Epidermal melanocyte (primary cell): ENCODE results near the gene GRK5.
A peak's percentile ranks its signal among the peaks of the same experiment; 100 is the strongest.

Source experiments
- DNase-seq: peaks from one replicate; pipeline ENCODE4 v3.0.0; 2011; ENCODE audit warnings: low spot score; ENCODE audit not compliant: insufficient read length

GRK5 gene

GRCh38 chr10:119357412-119358151, 150.2 kb downstream of the GRK5 start:
- no peak for DNase-seq

DNA sequence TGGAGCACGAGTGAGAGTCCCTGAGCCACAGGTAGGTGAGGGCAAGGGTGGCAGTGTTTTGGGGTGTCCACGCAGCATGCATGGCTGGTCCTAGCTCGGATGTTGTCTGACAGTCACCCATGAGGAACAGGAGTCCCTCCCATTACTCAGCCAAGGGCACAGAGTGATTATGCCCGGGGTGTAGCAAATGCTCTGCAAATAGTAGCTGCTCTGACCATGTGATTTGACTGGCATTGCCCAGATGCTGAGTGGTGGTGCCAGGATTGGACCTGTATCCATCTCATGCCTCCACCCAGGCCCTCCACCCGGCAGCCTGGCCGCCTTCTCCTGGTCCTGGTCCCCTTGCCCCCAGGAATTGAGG, 150.8 kb downstream of the GRK5 start:
- no peak for DNase-seq

DNA sequence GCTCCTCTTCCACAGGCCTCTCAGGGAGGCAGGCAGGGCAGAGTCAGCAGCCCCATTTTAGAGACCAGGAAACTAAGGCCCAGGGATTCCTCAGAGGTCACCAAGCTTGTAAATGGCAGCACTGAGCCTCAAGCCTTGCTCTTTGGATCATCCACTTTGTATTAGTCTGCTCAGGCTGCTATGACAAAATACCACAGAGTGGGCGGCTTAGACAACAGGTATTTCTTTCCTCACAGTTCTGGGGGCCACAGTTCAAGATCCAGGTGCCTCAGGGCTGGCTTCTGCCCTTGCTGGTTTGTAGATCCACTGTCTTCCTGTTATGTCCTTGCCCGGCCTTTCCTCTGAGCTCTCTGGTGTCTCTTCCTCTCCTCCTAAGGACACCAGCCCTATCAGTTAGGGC, 151.2 kb downstream of the GRK5 start:
- DNase-seq = no peak

DNA sequence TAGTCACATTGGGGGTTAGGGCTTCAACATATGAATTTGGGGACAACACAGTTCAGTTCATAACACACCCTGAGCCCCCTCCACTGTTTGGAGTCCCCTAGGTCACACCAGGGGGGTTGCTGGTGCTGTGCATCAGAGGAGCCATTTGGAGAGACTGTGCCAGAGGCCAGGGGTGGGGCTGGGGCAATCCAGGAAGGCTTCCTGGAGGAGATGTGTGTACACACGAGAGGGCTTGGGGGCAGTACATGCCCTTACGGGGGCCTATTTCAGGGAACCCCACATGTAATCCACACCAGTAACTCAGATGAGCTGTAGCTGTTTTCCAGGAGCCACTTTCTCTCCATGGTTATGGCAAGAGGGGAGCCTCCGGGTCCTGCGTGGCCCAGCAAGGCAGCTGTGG, 151.7 kb downstream of the GRK5 start:
- DNase-seq = no peak

DNA sequence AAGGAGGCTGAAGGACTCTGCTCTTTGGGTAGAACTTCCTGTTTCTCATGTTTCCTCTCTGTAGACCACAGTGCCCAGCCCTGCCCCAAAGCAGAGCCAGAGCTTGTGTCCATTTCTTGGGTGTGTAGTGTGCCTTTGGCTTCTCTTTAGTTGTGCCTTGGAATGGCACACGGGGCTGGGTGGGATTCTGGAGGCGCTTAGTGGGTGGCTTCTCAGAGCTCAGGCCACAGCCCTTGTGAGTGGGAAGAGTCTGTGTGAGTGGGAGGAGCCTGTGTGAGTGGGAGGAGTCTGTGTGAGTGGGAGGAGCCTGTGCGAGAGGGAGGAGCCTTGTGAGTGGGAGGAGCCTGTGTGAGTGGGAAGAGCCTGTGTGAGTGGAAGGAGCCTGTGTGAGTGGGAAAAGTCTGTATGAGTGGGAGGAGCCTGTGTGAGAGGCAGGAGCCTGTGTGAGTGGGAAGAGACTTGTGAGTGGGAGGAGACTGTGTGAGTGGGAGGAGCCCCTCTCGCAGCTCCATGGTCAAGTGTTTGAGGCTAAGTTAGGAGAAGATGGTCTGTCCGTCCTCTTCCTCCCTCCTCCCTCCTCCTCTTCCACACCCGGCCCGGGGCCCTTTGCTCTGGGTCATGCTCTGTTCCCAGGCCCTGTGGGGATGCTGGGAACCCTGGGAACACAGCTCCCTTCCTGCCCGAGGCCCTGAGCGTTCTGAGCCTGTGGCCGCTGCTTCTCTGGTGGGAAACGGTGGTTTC, 153.0 kb downstream of the GRK5 start:
- no peak for DNase-seq

- no peak for DNase-seq
These were observed 153.7 kb downstream of the GRK5 start for GRCh38 chr10:119361037-119361436.

- no peak for DNase-seq
These were observed 154.8 kb downstream of the GRK5 start for GRCh38 chr10:119362122-119362521.

- DNase-seq = no peak
These were observed 157.6 kb downstream of the GRK5 start for GRCh38 chr10:119364645-119365600.

- DNase-seq = no peak
These were observed 158.6 kb downstream of the GRK5 start for GRCh38 chr10:119365773-119366599.

DNA sequence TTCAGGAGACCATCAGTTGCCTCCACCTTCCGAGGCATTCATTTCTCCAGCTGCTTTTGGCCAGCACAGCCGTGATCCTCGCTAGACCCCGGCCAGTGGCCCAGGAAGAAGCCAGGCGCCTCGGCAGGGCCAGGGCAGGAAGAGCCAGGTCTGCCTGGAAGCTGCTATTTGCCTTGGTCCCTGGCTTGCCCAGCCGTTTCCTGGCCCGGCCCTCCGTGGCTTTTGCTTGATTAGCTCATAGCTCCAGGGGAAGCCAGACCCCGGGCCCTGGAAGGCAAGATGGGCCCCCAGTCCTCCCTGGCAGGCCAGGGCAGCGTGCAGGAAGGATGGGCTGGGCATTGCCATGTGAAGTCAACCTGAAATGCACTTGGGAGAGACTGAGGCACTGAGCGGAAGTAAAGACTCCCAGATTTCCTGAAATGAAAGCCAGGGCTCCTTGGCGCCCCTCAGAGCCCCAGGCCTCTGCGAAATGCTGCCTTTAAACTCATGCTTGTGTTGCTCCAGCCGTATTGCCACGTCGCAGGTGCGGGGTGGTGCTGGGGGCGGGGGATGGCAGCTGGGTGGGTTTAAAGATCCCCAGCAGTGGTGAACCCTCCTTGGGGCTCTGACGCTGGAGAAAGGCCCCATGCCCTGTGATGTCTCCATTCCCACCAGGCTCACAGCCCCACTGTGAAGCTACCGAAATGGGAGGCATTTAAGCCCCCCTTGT, 160.6 kb downstream of the GRK5 start:
- DNase-seq = no peak

GRCh38 chr10:119368581-119368980, 161.2 kb downstream of the GRK5 start:
- DNase-seq = no peak

DNA sequence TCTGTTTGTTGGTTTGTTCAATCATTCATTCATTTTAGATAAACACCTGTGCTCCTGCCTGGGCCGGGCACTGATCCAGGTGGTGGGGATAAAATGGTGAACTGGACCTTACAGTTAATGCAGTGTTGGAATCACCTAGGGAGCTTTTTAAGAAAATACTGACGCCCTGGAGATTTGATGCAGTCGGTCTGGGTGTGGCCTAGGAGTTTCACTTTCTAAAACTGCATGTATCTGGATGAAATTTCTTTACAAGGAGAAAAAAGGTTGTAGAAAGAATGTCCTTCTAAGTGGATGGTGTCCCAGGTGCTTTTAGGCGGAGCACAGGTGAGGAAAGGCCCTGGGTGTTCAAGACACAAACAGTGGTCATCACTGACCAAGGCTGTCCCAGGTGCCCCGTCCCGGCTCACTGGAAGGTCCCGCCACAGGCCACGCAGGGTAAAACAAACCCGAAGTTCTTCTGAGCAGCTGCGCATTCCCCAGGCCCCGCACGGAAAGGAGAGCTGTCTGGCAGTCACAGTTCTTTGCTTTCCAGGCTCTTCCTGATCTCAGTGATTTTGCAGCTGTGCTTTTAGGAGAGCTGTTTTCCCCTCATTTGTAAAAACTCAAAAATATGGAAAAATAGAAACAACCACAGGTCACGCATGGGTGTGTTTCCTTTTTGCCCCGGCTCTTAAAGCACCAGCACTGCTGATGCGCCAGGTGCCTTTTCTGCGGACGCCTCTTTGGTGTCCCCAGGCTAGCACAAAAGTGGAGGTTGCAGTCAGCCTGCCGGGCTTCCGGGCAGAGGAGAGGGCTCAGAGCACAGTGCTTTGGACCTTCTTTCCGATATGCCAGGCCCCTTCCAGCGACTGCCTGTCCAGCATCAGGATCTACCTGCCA, 161.9 kb downstream of the GRK5 start:
- no peak for DNase-seq

- DNase-seq = peak; percentile 69
These were observed 162.9 kb downstream of the GRK5 start for GRCh38 chr10:119370111-119370741.

DNA sequence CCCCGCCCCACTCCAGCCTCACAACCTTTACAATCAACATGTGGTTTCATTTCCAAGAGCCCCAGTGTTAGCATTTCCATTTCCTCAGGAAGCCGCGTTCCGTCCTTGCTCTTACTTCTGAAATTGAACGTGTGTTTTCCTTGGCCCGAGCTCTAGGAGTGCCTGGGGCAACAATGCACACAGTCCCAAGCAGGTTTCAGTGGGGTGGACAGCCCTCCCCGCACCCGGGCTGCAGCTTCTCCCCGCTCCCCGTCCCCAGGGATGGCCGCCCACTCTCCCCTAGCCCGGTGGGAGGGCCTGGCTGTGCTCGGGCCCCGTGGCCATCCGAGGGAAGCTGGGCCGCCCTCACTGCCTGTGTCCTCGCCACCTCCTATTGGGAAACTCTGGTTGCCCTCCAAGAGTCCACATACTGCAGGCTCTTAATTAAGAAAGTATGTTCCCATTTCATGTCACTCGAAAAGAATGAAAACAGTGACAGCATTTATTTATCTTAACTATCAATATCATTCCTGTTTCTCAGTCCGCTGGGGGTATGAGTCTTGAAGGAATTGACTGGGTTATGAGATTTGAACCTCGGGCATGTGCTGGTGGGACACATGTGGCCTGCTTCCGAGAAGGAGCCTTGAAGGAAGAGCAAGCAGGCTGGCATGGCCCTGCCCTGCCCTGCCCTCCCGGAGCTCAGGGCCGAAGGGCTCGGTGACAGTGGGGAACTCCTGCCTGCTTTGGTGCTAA, 163.8 kb downstream of the GRK5 start:
- peak; percentile 72 for DNase-seq

DNA sequence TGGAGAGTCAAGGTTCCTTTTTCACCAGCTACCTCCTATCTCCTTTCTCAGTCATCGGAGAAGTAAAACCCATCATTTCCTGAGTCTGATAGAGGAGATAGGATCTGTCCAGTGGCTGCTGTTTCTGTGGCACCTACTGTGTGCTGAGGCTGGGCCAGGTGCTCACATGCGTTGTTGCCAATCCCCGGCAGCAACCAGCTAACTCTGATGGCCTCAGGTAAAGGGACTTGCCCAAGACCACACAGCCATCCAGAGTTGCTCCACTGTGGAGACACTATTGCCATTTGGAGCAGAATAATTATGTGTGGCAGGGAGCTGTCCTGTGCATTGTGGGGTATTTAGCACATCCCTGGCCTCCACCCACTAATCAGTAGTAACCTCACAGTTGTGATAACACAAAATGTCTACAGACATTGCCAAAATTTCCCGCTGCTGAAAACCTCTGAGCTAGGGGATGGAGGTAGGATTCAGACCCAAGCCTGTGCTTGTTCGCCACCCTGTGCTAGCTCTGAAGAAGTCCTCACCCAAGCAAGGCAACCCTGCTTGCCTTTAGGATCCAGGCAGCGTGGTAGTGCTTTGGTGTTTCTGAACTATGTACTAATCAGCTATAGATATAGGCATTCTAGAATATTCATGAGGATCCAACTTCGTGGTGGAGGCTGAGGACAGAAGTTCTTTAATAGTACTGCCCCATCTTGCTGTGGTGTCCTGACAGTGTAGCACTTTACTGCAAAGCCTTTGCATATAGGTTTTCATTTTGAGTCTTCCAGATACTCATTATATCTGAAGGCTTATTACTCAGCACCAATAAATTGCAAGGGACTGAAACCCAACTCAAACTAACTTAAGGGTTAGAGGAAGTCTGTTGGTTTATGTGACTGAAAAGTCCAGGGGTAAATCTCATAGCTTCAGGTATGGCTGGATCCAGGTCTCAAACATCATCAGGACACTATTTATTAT, 164.6 kb downstream of the GRK5 start:
- DNase-seq = no peak

- DNase-seq = no peak
These were observed 166.1 kb downstream of the GRK5 start for GRCh38 chr10:119373294-119374102.
